H9 (cell line): ENCODE results near the gene RPS21. TPM values are rescaled to one million over a fixed set of nuclear protein-coding genes. Genes with fewer than 3 reads are reported as not detected.

Experiments used
- DNase-seq: peaks from one replicate; pipeline ENCODE4 v3.0.0-alpha.2; 2017
- H2AFZ ChIP-seq: one replicate; pipeline ENCODE4 v1.6.1; 2013; ENCODE audit warnings: mild to moderate bottlenecking, low read length, control low read depth, moderate library complexity
- H2AK5ac ChIP-seq: 2 replicates; pipeline ENCODE4 v1.6.1; 2013; ENCODE audit warnings: low read length, control low read depth, mixed read lengths; ENCODE audit not compliant: insufficient read length
- H2BK120ac ChIP-seq: one replicate; pipeline ENCODE4 v1.6.1; 2013; ENCODE audit warnings: low read depth, mild to moderate bottlenecking, low read length, control low read depth, inconsistent platforms; ENCODE audit not compliant: poor library complexity, severe bottlenecking
- H2BK12ac ChIP-seq: 2 replicates; pipeline ENCODE4 v1.6.1; 2013; ENCODE audit warnings: low read length, control low read depth, mixed read lengths, low read depth; ENCODE audit not compliant: insufficient read length
- H2BK15ac ChIP-seq: 2 replicates; pipeline ENCODE4 v1.6.1; 2013; ENCODE audit warnings: low read depth, low read length, control low read depth
- H2BK20ac ChIP-seq: one replicate; pipeline ENCODE4 v1.6.1; 2013; ENCODE audit warnings: low read depth, mild to moderate bottlenecking, low read length, control low read depth, inconsistent platforms; ENCODE audit not compliant: poor library complexity, severe bottlenecking
- H2BK5ac ChIP-seq: 2 replicates; pipeline ENCODE4 v1.6.1; 2013; ENCODE audit warnings: low read length, control low read depth, mixed read lengths; ENCODE audit not compliant: insufficient read length
- H3K14ac ChIP-seq: 2 replicates; pipeline ENCODE4 v1.6.1; 2013; ENCODE audit warnings: low read length, control low read depth; ENCODE audit not compliant: insufficient read depth
- H3K18ac ChIP-seq: 2 replicates; pipeline ENCODE4 v1.6.1; 2013; ENCODE audit warnings: low read depth, mild to moderate bottlenecking, mixed read lengths, low read length, control low read depth; ENCODE audit not compliant: insufficient read length
- H3K23ac ChIP-seq: 2 replicates; pipeline ENCODE4 v1.6.1; 2013; ENCODE audit warnings: low read length, control low read depth, mixed read lengths, low read depth; ENCODE audit not compliant: insufficient read length
- H3K23me2 ChIP-seq: 2 replicates; pipeline ENCODE4 v1.6.1; 2013; ENCODE audit warnings: low read depth, mild to moderate bottlenecking, mixed read lengths, low read length, control low read depth; ENCODE audit not compliant: insufficient read length, poor library complexity, severe bottlenecking
- H3K27ac ChIP-seq: 2 replicates; pipeline ENCODE4 v1.5.1; 2013; ENCODE audit warnings: low read length, control low read depth, mixed read lengths, low read depth; ENCODE audit not compliant: insufficient read length
- H3K27me3 ChIP-seq: 2 replicates; pipeline ENCODE4 v1.6.1; 2013; ENCODE audit warnings: low read length, control low read depth, inconsistent platforms; ENCODE audit not compliant: insufficient read depth
- H3K4ac ChIP-seq: 2 replicates; pipeline ENCODE4 v1.6.1; 2013; ENCODE audit warnings: low read depth, mild to moderate bottlenecking, control low read depth, inconsistent platforms, low read length, moderate library complexity
- H3K4me1 ChIP-seq: 2 replicates; pipeline ENCODE4 v1.6.1; 2013; ENCODE audit warnings: low read length, control low read depth, inconsistent platforms; ENCODE audit not compliant: insufficient read depth
- H3K4me2 ChIP-seq: 2 replicates; pipeline ENCODE4 v1.6.1; 2013; ENCODE audit warnings: low read length, control low read depth, mixed read lengths; ENCODE audit not compliant: insufficient read length, insufficient read depth
- H3K56ac ChIP-seq: 2 replicates; pipeline ENCODE4 v1.6.1; 2013; ENCODE audit warnings: low read depth, mild to moderate bottlenecking, mixed read lengths, low read length, control low read depth; ENCODE audit not compliant: insufficient read length
- H3K79me1 ChIP-seq: 2 replicates; pipeline ENCODE4 v1.6.1; 2013; ENCODE audit warnings: low read depth, mild to moderate bottlenecking, moderate library complexity, low read length, control low read depth, inconsistent platforms; ENCODE audit not compliant: insufficient read depth, poor library complexity, severe bottlenecking
- H3K79me2 ChIP-seq: 2 replicates; pipeline ENCODE4 v1.6.1; 2013; ENCODE audit warnings: low read length, control low read depth, inconsistent platforms; ENCODE audit not compliant: insufficient read depth
- H3K9ac ChIP-seq: 2 replicates; pipeline ENCODE4 v1.6.1; 2013; ENCODE audit warnings: low read length, control low read depth, mixed read lengths; ENCODE audit not compliant: insufficient read length; ENCODE audit errors: extremely low read depth
- H3K9me3 ChIP-seq: one replicate; pipeline ENCODE4 v1.6.1; 2013; ENCODE audit warnings: low read depth, low read length, inconsistent platforms; ENCODE audit not compliant: control insufficient read depth
- H3T11ph ChIP-seq: one replicate; pipeline ENCODE4 v1.6.1; 2013; ENCODE audit warnings: mild to moderate bottlenecking, low read length, control low read depth, inconsistent platforms
- H4K20me1 ChIP-seq: one replicate; pipeline ENCODE4 v1.6.1; 2013; ENCODE audit not compliant: control insufficient read depth, insufficient read length, insufficient read depth
- H4K5ac ChIP-seq: 2 replicates; pipeline ENCODE4 v1.6.1; 2013; ENCODE audit warnings: low read depth, mild to moderate bottlenecking, mixed read lengths, low read length, control low read depth; ENCODE audit not compliant: insufficient read length
- H4K8ac ChIP-seq: replicated peaks from 2 replicates; pipeline ENCODE4 v1.6.1; 2013; ENCODE audit warnings: low read length, control low read depth, mixed read lengths, low read depth; ENCODE audit not compliant: insufficient read length
- H4K91ac ChIP-seq: 2 replicates; pipeline ENCODE4 v1.6.1; 2013; ENCODE audit warnings: low read depth, mild to moderate bottlenecking, moderate library complexity, mixed read lengths, low read length, control low read depth; ENCODE audit not compliant: insufficient read length
- H3K27ac Mint-ChIP-seq, 3 experiments: 2 replicates in 2 of 3; 3 replicates in 1 of 3; pipeline ENCODE4 v1.8.0; 2020 to 2021; ENCODE audit warnings: mixed read lengths in 3 of 3, mild to moderate bottlenecking in 1 of 3, moderate library complexity in 1 of 3
- H3K27me3 Mint-ChIP-seq: 2 replicates; pipeline ENCODE4 v1.8.0; 2021; ENCODE audit warnings: low read depth, mild to moderate bottlenecking, moderate library complexity, mixed read lengths
- H3K36me3 Mint-ChIP-seq, 3 experiments: 2 replicates in 2 of 3; 3 replicates in 1 of 3; pipeline ENCODE4 v1.8.0; 2020 to 2021; ENCODE audit warnings: low read depth in 3 of 3, mixed read lengths in 3 of 3; ENCODE audit not compliant: insufficient read depth in 1 of 3
- H3K4me1 Mint-ChIP-seq, 2 experiments: 2 replicates each; pipeline ENCODE4 v1.8.0; 2020; ENCODE audit warnings: mixed read lengths in 2 of 2
- H3K4me3 Mint-ChIP-seq, 2 experiments: 2 replicates in 1 of 2; 3 replicates in 1 of 2; pipeline ENCODE4 v1.8.0; 2020 to 2021; ENCODE audit warnings: mild to moderate bottlenecking in 2 of 2, mixed read lengths in 2 of 2, moderate library complexity in 1 of 2
- H3K9me3 Mint-ChIP-seq, 2 experiments: 2 replicates in 1 of 2; 3 replicates in 1 of 2; pipeline ENCODE4 v1.8.0; 2020; ENCODE audit warnings: mild to moderate bottlenecking in 2 of 2, mixed read lengths in 2 of 2, moderate library complexity in 1 of 2
- CTCF ChIP-seq: fragments of 200-600 bp; sonication (generic); conservative IDR thresholded peaks from 3 replicates; pipeline ENCODE4 v1.8.0; 2021; ENCODE audit warnings: antibody characterized with exemption, mild to moderate bottlenecking
- WGBS: extraction: QIAGEN DNeasy Blood & Tissue Kit; methylation state at CpG from one replicate; pipeline ENCODE4 v1.1.7; 2013; ENCODE audit warnings: missing lambda C conversion rate, low lambda C conversion rate, mixed read lengths; ENCODE audit not compliant: insufficient read length; ENCODE audit errors: extremely low coverage; 5-methylcytosine and 5-hydroxymethylcytosine counted together
- total RNA-seq: library from RNA; stranded (reverse); gene quantifications from 2 replicates; pipeline ENCODE4 v1.2.1, GENCODE V29; 2021

RPS21 gene
- total RNA-seq, 1 experiment from 2014 or later: 1,715 TPM

GRCh38 chr20:62360854-62361798 lies 25.8 kb upstream of the RPS21 start:
- Mint-ChIP-seq H3K4me3 (peak overlapping the region in 1 of 2 experiments; percentile 20; a peak in 1 of 5 replicates), H3K9me3 (no peaks in the 10 kb centered on the region), H3K27me3 (no peaks in the 10 kb centered on the region), H3K4me1 (peaks cover 30 to 62% of the 10 kb centered on the region in 2 experiments), H3K27ac (peak overlapping the region; percentile 96 to 99 (median 96); a peak in 6 of 7 replicates), H3K36me3 (peaks cover 0 to 4% (median 2%) of the 10 kb centered on the region in 3 experiments; a peak in 4 of 7 replicates)
- no peak overlapping the region for H3K9ac ChIP-seq
- peak overlapping the region; percentile 39 for H2BK120ac ChIP-seq
- peak overlapping the region; percentile 39; the same call in 1 of the 2 replicates for H2BK15ac ChIP-seq
- peak overlapping the region; percentile 25 for H3K27ac ChIP-seq
- peaks cover 9% of the 10 kb centered on the region for H3K23me2 ChIP-seq
- H3K79me1 ChIP-seq: peaks cover 9% of the 10 kb centered on the region
- peak overlapping the region; percentile 38 for H4K5ac ChIP-seq
- peak; percentile 73 for DNase-seq
- no peak overlapping the region for H3K56ac ChIP-seq
- no peak overlapping the region for H2AFZ ChIP-seq
- no peak for TF ChIP-seq CTCF
- no peaks in the 10 kb centered on the region for H4K20me1 ChIP-seq
- no peak overlapping the region for H3T11ph ChIP-seq
- H2BK5ac ChIP-seq: peak overlapping the region; percentile 76
- H3K14ac ChIP-seq: peak overlapping the region; percentile 21
- no peaks in the 10 kb centered on the region for H3K27me3 ChIP-seq
- no peak overlapping the region for H4K8ac ChIP-seq
- WGBS: no CpG with 5 or more reads among the region's 25 CpGs
- H3K4me2 ChIP-seq: no peak overlapping the region
- peak overlapping the region; percentile 90 for H2BK12ac ChIP-seq
- H3K4me1 ChIP-seq: peaks cover 5% of the 10 kb centered on the region; the same call in 1 of the 2 replicates
- H3K4ac ChIP-seq: peak overlapping the region; percentile 75
- no peak overlapping the region for H2BK20ac ChIP-seq
- peak overlapping the region; percentile 38 for H2AK5ac ChIP-seq
- no peak overlapping the region for H3K23ac ChIP-seq
- H3K18ac ChIP-seq: peak overlapping the region; percentile 73
- no peaks in the 10 kb centered on the region for H3K9me3 ChIP-seq
- peak overlapping the region; percentile 99 for H4K91ac ChIP-seq
- peaks cover 9% of the 10 kb centered on the region; the same call in 1 of the 2 replicates for H3K79me2 ChIP-seq
